Measurements from ENCODE around the gene PTPRF. TPM values are rescaled to one million over a fixed set of nuclear protein-coding genes. Genes with fewer than 3 reads are reported as not detected.
"Not testable (repeated sequence)": the region's sequence is repeated elsewhere in the genome, so short reads cannot be mapped to it uniquely, and the experiment has no call there.

Gene PTPRF
- polyA plus RNA-seq, 12 donors: 14.2 to 92.2 (median 19.1) TPM; not detected in 1

GRCh38 chr1:43625063-43625780 lies 94.5 kb downstream of the PTPRF start:
- no peak for DNase-seq

- DNase-seq: no peak
Measured at GRCh38 chr1:43632135-43632670, 101.5 kb downstream of the PTPRF start.

GRCh38 chr1:43634721-43635120 lies 104.0 kb downstream of the PTPRF start:
- no peak for DNase-seq

- no peak for DNase-seq
Measured at GRCh38 chr1:43636006-43636641, 105.4 kb downstream of the PTPRF start.

- no peak for DNase-seq
Measured at GRCh38 chr1:43637267-43637666, 106.6 kb downstream of the PTPRF start.

- not testable (repeated sequence) for DNase-seq
Measured at GRCh38 chr1:43638381-43638780, 107.7 kb downstream of the PTPRF start.

- DNase-seq: no peak
Measured at GRCh38 chr1:43639976-43640794, 109.5 kb downstream of the PTPRF start.

GRCh38 chr1:43644558-43644957 lies 113.9 kb downstream of the PTPRF start:
- no peak for DNase-seq

- DNase-seq: no peak
Measured at GRCh38 chr1:43645461-43645860, 114.8 kb downstream of the PTPRF start.

- not testable (repeated sequence) for DNase-seq
Measured at GRCh38 chr1:43647331-43647730, 116.6 kb downstream of the PTPRF start.

- no peak for DNase-seq
Measured at GRCh38 chr1:43648221-43648847, 117.7 kb downstream of the PTPRF start.

- DNase-seq: no peak
Measured at GRCh38 chr1:43648876-43649477, 118.3 kb downstream of the PTPRF start.

GRCh38 chr1:43650310-43651085 lies 119.8 kb downstream of the PTPRF start:
- DNase-seq: peak; percentile 97

GRCh38 chr1:43651188-43651587 lies 120.5 kb downstream of the PTPRF start:
- no peak for DNase-seq

- no peak for DNase-seq
Measured at GRCh38 chr1:43651902-43652301, 121.2 kb downstream of the PTPRF start.

- DNase-seq: no peak
Measured at GRCh38 chr1:43653339-43653738, 122.7 kb downstream of the PTPRF start.

GRCh38 chr1:43653893-43654292 lies 123.2 kb downstream of the PTPRF start:
- no peak for DNase-seq

- DNase-seq: no peak
Measured at GRCh38 chr1:43655953-43656352, 125.3 kb downstream of the PTPRF start.

GRCh38 chr1:43659212-43660166 lies 128.8 kb downstream of the PTPRF start:
- DNase-seq: no peak
